GM12878 (cell line): ENCODE measurements around the gene NSUN2.

Experiments used
- EZH2 ChIP-seq: IDR thresholded peaks from 2 replicates; pipeline ENCODE4 v1.6.1; 2012; ENCODE audit warnings: low read depth, mild to moderate bottlenecking, control low read depth, inconsistent platforms, low read length, borderline replicate concordance; ENCODE audit not compliant: control insufficient read depth
- HDAC6 ChIP-seq: fragments of 200-600 bp; sonication (generic); IDR thresholded peaks from one replicate; pipeline ENCODE4 v1.8.0; 2017; ENCODE audit warnings: antibody characterized with exemption; ENCODE audit not compliant: unreplicated experiment
- POLR2A ChIP-seq: IDR thresholded peaks from 2 replicates; pipeline ENCODE4 v1.6.1; 2011; ENCODE audit warnings: low read depth, mild to moderate bottlenecking, low read length

- TF ChIP-seq POLR2A (no peak), EZH2 (no peak), HDAC6 (no peak)
Measured at GRCh38 chr5:6615034-6615815, 17.6 kb downstream of the NSUN2 start.
